Breast epithelium (tissue), 3 donors: Measurements from ENCODE around the gene CTNND2.

Source experiments
- CTCF ChIP-seq, 3 donors: fragments of 450-650 bp; IDR thresholded peaks; one replicate each; pipeline ENCODE4 v1.5.1; 2016 to 2017; ENCODE audit warnings: antibody characterized with exemption in 3 of 3, mild to moderate bottlenecking in 3 of 3, moderate library complexity in 3 of 3
- POLR2AphosphoS5 ChIP-seq, 3 donors: sonication (generic); formaldehyde crosslinking; IDR thresholded peaks; one replicate each; pipeline ENCODE4 v1.6.1; 2017; ENCODE audit warnings: antibody characterized with exemption in 3 of 3

GRCh38 chr5:10936081-10936855 is 968.0 kb downstream of the CTNND2 start:
- TF ChIP-seq POLR2AphosphoS5 (IDR thresholded peaks at IDR 0.05) (no peak), CTCF (IDR thresholded peaks at IDR 0.05) (no peak)
